Tongue (tissue), 2 donors: Measurements from ENCODE around the gene NFIB. TPM values are rescaled to one million over a fixed set of nuclear protein-coding genes. Genes with fewer than 3 reads are reported as not detected.

Experiments used
- DNase-seq: peaks from one replicate; pipeline ENCODE4 v3.0.0-alpha.2; 2015
- total RNA-seq: library from RNA; depleted of rRNA; stranded (reverse); fragments of >200 nt; gene quantifications from one replicate; pipeline ENCODE4 v1.2.3, GENCODE V29; 2014

Gene NFIB
- total RNA-seq, 1 donor from 2014 or later: 161 TPM

DNA sequence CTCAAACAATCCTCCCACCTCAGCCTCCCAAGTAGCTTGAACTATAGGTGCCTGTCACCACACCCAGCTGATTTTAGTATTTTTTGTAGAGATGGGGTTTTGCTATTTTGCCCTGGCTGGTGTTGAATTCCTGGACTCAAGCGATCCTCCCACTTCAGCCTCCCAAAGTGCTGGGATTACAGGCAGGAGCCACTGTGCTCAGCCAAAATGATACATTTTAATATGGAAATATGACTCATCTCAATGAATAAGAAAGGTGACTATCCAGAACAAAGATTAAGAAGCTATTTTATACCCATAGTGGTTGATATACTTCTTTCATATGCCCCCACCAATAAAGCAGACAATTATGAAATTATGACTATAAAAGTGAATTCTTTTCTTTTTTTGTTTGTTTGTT, 166.2 kb downstream of the NFIB start:
- DNase-seq: no peak

GRCh38 chr9:14146201-14146874, 167.6 kb downstream of the NFIB start:
- no peak for DNase-seq

GRCh38 chr9:14144215-14144614, 169.7 kb downstream of the NFIB start:
- DNase-seq: no peak

DNA sequence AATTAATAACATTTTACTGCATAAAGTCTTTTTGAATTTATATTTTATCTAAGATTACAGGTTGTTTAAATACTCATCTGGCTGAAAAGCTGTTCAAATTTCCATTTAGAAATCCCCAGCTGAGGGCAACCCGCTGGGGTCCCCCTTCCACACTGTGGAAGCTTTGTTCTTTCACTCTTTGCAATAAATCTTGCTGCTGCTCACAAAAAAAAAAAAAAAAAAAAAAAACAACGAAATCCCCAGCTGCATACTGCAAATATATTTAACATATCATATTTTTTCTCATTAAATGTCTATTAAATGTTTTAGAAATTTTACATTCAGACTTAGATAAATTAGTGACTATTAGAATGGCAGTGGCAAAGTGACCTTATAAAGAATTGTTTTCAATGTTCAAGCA, 172.2 kb downstream of the NFIB start:
- DNase-seq: no peak

DNA sequence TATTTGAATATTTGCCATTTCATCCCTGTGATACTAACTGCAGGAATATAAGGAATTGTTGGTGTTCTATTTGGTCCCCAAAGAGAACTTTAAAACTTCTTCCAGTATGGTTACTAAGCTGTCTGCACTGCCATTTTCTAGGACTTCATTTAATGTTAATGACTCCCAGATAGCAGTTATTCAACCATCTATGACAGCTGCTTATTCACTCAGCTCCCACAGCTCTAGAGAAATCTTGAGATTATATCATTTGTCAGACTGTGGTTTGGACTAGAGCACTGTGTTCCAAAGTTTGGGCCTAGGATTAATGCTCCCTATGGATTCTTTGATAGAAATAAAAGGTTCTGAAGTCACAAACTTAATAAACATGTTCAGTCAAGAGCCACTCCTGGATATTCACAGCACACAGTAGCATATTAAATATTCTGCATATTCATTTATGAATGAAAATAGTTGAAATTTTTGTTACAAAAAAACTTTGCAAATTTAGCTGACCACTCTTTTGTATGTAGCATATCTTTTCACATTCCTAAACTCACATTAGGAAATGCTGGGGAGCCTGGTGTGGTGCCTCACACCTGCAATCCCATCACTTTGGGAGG, 173.7 kb downstream of the NFIB start:
- DNase-seq: no peak

DNA sequence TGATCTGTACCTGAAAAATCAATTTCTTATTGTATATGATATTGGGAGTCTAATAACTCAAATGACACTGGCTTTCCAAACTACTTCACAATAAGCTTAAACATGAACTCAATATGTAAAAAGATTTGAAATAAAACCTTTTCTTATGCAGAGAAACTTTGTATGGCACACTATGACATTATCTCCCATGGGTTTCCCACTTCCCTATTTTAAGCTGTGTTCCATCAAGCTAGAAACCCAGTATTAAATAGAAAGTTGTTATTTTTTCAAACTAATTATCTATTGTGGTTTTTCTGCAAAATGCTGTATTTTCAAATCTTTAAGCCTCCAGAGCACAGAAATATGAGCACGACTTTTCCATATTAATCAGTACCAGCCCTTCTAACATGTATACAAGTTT, 174.7 kb downstream of the NFIB start:
- no peak for DNase-seq

DNA sequence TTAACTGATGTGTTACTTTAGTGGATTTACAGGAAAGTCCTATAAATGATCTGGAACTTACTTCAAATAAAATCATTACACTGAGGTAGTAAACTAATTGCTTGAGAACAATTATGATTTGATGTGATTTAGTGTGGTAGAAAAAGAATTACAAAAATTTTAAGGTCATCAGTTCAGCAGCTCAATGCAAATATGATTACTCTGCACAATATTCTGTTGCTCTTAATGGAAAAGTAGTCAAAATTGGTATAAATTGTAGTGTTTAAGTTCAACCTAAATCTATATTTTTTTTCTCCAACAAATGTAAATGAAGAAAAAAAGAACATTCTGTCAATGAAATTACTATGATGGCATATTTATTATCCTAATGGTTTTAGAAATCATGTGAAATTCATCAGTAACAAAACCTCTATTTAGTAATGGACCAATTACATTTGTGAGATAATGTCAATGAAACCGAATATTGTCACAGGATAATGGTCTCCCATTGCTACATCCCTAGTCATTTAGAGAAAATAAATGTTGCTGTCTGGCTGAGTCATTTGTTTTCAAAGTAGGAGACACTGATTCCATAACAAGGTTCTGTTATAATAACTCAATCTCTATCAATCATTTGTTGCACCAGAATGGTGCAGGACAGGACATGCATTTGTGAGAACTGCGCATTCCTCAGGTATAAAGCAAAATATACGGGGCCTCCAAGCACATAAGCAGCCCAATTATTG, 177.1 kb downstream of the NFIB start:
- no peak for DNase-seq

GRCh38 chr9:14136047-14136635, 177.8 kb downstream of the NFIB start:
- DNase-seq: no peak

- no peak for DNase-seq
Observed at GRCh38 chr9:14135421-14135820, 178.5 kb downstream of the NFIB start.

- DNase-seq: no peak
Observed at GRCh38 chr9:14133394-14133793, 180.5 kb downstream of the NFIB start.

- no peak for DNase-seq
Observed at GRCh38 chr9:14132775-14133174, 181.2 kb downstream of the NFIB start.

DNA sequence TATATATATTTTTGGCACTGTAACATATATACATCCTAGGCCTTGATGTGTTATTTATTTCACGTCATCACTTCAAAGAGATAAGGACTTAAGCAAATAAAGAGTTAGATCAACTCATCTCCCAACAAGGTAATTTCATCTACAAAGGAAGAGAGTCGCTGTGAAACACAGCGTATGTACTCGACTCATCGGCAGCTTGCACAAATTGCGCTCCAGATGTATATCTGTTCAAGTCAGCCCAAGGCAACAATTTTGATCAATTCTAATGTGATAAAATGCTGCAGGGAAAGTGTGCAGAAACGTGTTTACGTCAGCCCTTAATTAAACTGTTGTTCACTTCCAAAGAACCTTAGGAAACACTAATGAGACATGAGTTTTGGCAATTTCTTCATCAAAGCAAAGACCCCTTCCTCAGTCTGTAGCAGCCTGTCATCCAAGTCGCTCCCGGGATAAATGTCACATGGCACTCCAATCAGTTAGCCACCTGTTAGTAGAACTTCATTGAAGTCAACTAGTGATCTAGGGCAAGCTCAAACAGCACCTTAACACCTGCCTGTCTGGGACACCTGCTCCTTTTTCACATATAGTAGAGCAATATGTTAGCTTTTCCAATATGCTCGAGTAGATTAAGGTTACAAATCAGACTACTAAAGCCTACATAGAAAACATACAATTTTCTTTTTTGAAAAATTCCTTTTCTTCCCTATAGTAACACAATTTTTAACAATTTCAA, 182.4 kb downstream of the NFIB start:
- no peak for DNase-seq

DNA sequence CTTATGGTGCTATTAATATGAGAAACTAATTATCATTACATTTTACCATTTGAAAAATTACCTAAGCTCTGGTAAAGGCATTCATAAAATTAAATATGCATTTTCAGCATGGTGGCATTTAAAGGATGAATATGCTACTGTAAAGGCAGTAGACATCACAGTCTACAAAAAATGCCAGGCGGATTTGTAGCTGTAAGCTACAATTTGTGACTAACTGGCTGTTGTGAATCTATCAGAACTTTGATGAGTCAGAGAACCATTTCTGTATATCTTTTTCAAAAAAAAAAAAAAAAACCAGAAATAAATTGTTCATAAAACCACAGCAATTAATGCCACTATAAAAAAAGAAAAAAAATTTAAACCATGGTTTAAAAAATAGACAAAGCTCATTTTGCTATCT, 186.3 kb downstream of the NFIB start:
- no peak for DNase-seq

DNA sequence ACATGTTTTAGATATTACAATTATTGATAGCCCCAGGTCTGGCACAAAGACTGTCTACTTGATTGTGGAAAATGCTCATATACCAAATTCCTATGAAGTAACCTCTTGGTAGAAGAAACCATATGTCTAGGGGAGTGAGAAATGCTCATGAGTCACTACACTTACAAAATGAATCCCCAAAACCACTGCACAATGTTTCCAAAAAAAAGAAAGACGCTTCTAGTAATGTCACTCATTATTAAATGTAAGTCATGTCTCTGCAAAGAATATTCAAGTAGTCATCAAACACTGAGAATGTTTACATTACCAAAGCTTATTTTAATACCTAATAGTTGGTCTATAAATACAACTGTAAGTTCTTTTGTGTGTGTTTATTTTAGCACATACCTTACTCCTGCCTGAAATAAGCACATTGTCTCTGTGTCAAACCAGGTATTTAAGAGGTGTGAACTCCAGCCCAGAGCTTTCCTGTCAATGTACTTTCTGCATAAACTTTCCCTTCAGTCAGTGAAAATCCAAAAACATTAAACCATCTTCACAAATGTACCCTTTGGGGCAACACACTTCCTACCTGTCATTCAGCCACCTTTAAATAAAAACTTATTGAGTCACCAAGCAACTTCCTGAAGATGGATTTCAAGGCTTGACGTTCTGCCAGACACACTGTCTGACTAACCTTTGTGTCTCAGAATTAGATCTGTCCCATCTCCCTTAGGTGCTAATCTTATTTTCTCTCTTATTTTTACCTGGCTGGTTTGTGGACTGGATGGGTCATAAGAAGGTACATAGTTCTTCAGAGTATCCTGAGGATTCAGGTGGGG, 194.0 kb downstream of the NFIB start:
- no peak for DNase-seq

- no peak for DNase-seq
Observed at GRCh38 chr9:14112226-14112625, 201.7 kb downstream of the NFIB start.

- DNase-seq: no peak
Observed at GRCh38 chr9:14111696-14112095, 202.2 kb downstream of the NFIB start.

- no peak for DNase-seq
Observed at GRCh38 chr9:14107977-14108376, 206.0 kb downstream of the NFIB start.

GRCh38 chr9:14107495-14107894, 206.4 kb downstream of the NFIB start:
- no peak for DNase-seq

- DNase-seq: no peak
Observed at GRCh38 chr9:14106699-14107098, 207.2 kb downstream of the NFIB start.

GRCh38 chr9:14104496-14104895, 209.4 kb downstream of the NFIB start:
- DNase-seq: no peak

- DNase-seq: peak; percentile 64
Observed at GRCh38 chr9:14103115-14103514, 210.8 kb downstream of the NFIB start.

DNA sequence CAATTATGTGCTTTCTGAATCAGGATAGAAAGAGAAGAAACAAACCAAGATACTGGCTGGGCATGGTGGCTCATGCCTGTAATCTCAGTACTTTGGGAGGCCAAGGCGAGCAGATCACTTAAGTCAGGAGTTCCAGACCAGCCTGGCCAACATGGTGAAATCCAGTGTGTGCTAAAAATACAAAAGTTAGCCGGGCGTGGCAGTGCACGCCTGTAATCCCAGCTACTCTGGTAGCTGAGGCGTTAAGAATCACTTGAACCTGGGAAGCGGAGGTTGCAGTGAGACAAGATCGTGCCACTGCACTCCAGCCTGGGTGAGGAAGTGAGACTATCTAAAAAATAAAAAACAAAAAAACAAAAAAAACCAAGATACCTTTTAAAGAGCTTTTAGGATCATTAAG, 214.2 kb downstream of the NFIB start:
- DNase-seq: no peak
